DLD1 (cell line): ENCODE data around the gene RPE65.
"Not testable (repeated sequence)": the region's sequence is repeated elsewhere in the genome, so short reads cannot be mapped to it uniquely, and the experiment has no call there.

Experiments used
- in situ Hi-C: cut with HindIII; loops from 2 replicates; pipeline ENCODE4 v1.10.0; 2017; ENCODE audit warnings: low sequenced_read_pairs

RPE65 gene

DNA sequence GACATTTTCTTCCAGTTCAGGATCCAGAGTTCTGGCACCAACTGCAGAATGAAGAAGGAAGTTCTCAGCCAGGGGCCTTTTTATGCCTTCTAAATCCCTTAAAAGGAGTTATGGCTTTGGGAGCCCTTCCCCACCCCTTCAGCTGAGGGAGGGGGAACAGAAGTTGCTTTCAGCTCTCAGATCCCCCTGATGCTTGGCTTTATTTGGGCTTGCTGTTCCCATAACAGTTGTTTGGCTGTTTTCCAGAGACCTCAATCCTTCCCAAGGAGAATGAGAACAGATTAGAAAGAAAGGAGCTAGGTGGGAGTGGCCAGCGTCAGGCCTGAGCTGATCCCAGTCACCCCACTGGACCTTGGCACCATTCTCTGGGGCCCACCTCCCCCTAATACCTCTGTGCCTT, at the start of gene RPE65:
Gene RPE65 (minus strand): TSS at position 54 of the 400 bp plus-strand sequence. CDS start 49 bp downstream, at position 5.
- in situ Hi-C loops: no loop called here

DNA sequence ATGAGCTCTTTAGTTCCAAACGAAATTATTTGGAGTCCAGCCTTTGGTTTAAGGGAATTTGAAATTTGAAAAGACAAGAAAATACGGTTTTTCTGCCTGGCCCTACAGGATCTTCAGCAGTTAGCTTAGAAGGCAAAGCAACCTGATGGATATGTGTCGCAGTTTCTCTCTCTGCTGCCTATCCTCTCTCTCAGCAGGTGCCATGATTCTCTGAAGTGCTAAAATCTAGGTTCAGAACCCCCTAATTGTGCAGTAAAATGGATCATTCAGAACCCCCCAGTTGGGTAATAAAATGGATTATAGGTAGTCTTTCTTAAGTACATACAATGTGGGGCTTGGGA, 47.6 kb upstream of the RPE65 start:
- in situ Hi-C loops: no loop called here

DNA sequence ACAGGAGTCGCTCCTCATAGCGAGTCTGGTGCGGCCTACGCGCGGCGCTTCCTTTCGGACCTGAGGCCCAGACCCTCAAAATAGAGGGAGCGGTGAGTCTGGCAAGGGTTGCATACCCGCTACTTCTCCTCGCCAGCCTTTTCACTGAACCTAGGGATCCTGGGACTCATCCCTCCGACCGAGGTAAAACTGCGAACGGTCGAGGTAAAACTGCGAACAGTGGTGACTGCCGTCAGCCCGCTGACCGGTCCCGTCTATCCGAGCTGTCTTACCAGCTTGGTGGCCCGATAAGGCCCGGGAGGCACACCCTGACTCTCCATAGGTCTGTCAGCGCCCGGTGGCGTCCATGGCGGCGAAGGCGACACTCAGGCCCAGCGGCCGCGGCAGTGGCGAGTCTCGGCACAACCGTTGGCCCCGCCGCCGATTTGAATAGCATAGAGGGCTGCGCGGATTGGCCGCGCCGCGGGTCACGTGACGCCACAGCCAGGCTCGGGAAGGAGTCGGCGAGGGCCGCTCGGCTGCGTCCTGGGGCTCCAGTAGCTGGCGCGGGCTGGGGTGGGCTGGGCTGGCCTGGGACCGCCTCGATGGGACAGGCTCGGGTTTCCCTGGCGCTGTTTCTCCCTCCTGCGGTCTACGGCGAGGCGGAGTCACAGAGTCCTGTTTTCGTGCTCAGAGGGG, 47.1 kb upstream of the RPE65 start, which contains the start of gene DEPDC1:
Gene DEPDC1 (minus strand): TSS at position 403 of the 678 bp plus-strand sequence. CDS start 83 bp downstream, at position 320.
- in situ Hi-C loops: no loop called here

DNA sequence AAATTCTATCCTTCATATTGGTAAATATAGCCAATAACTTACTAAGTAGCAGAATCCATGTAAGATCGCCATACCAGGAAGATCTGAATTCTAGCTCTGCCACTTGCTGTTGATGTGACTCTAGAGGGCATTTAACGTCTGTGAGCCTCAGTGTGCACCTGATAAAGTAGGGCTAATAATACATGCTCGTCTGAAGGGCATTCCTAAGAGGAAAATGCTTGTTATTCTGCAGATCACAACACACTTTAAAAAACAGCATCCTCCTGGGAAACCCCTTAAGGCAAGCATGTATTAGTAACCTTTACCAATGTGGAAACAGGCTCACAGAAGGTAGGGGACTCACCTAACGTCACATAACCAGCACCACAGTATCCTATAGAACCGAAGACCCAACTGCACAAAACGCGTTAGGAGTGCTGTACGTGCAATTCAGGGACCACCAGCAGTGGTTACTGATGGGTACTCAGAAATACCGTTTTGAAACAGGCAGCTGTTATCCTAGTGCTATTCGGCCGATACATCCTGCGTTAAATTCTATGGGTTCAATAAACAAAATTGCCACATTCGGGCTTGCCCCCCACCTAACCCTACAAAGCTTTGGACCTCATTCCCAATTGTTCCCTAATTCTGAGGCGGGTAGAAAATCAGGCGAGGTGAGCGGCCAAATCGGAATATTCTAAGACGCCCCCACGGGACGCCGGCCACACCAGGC, 46.4 kb upstream of the RPE65 start:
- in situ Hi-C loops: no loop called here

DNA sequence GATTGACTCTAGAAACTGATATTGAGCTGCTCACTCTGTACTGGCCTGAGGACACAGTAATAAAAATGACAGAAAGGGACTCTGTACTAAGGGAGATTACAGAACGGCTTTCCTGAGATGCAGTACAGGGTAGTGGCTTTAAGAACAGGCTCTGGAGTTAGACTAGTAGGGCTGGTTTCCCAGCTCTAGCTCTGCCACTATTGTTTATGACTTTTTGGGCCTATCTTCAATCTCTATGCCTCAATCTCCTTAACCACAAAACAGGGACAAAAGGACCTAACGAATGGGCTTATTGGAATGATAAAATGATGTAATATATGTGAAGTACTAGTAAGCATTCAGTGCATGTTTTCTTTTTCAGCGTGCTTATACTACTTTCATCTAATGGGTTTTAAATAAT, 45.8 kb upstream of the RPE65 start:
- in situ Hi-C loops: no loop called here

DNA sequence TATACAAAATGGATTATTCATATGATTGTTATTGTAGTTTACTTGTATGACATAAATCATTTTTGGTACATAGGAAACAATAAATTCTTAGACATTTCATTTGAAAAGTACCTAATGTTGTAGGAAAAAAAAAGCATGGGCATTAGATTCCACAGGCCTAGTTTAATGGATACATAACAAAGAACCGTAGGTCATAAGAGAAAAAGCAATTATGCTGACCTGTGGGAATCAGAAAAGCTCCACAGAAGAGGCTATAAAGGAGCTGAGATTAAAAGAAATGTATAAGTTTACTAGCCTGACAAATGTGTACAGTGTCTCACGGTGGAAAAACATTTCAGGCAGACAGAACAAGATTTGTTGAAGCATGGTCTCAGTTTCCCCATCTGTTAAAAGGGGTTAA, 43.4 kb upstream of the RPE65 start:
- in situ Hi-C loops: no loop called here

DNA sequence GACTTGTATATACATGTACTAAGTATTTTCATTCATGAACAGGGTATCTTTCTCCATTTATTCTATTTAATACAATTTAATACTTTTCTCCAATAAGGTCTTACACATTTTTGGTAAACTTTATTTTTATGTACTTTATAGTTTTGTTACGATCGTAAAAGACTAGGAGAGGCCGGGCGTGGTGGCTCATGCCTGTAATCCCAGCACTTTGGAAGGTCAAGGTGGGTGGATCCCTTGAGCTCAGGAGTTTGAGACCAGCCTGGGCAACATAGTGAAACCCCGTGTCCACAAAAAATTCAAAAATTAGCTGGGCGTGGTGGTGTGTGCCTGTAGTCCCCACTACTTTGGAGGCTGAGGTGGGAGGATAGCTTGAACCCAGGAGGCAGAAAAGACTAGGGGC, 42.5 kb upstream of the RPE65 start:
- in situ Hi-C loops: not testable (repeated sequence)

DNA sequence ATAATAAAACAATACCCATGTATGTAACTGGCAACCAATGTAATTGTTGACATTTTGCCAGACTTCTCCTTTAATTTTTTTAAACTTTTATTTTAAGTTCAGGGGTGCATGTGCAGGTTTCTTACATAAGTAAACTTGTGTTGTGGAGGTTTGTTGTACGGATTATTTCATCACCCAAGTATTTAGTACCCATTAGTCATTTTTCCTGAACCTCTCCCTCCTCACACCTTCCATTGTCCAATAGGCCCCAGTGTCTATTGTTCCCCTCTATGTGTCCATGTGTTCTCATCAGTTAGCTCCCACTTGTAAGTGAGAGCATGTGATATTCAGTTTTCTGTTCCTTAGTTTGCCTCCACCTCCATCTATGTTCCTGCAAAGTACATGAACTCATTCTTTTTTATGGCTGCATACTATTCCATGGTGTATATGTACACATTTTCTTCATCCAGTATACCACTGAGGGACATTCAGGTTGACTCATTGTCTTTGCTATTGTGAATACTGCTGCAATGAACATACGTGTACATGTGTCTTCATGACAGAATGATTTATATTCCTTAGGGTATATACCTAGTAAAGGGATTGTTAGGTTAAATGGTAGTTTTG, 40.4 kb upstream of the RPE65 start:
- in situ Hi-C loops: no loop called here

DNA sequence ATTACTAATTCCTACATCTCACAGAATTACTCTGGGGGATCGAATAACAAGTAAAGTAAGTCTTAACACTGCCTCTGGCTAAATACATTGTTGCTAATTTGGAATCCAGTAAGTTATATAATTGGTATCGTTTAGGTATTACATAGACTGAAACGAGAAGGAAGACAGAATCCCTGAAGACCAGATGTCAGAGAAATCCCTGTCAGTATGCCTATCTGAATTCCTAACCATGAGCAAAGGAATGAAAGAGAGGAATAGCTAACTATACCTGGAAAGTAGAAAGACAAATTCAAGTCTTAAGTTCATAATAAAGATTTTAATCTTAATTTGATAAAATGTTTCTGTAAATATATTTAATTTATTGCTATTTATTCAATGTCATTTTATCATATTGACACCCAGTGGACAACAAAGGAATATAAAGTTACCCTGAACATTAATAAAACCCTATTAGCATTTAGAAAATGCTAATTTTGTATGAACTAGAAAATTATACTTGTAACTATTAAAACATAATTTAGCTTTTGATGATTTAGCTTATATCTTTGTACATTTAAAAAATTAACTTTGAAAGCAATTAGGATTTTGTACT, 35.8 kb upstream of the RPE65 start:
- in situ Hi-C loops: no loop called here

DNA sequence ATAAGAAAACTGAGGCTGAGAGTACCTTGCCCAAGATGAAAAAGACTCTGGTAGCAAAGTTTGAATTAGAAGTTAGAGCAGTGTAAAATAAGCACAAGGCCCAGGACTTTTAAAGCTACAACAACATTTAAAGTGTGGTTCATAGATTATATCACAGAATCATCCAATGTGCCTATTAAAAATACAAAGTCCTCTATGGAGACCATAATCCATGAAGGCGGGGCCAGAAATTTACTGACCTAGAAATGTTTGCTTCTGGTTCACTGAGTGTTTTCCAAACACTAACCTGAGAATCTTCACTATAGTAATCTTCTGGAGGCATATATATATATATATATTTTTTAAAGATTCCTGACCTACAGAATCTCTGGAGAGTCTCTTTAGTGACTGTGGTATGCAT, 34.9 kb upstream of the RPE65 start:
- in situ Hi-C loops: no loop called here

DNA sequence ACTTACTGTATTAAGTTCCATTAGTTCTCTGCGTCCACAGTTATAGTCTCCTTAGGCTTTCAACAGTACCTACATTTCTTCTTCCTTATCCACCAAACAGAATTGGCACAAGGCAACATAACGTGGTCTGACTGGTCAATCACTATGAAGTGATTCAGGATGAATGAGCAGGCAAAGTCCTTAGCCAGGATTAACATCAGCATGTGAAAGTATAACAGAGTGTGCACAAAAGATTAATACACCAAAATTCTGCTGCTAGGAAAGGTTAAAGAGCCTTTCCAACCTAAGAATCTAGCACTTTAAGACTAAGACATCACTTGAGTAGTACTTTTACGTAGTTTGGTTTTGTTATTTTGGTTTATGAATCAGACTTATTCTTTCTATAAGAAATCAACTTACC, 31.3 kb upstream of the RPE65 start:
- in situ Hi-C loops: no loop called here

DNA sequence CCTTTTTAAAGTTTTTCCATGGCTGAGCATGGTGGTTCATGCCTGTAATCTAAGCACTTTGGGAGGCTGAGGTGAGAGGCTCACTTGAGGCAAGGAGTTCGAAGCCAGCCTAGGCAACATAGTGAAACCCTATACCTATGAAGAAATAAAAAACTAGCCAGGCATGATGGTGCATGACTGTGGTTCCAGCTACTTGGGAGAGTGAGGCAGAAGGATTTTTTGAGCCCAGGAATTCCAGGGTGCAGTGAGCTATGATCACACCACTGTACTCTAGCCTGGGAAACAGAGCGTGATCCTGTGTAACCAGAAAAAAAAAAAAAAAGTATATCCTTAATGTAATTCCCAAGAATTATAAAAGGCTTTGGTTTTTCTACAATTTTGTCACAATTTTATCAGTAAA, 29.7 kb upstream of the RPE65 start:
- in situ Hi-C loops: no loop called here

DNA sequence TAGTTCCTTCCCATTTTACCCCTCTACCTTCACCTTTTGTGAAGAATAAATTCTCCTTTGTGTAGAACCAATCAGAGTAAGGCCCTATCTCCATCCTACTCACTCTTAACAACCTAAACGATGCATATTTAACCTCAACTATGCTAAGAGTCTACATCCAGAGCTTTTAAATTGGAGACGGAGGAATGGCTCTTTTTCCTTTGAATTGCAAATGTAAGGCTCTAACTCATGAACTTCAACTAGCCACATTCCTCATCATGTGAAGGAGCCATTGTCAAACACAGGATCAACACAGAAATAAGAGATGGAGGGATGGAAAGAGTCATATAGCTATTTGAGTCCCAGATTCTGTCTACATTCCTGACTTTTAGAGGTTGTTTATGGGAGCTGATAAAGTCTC, 28.9 kb upstream of the RPE65 start:
- in situ Hi-C loops: no loop called here

DNA sequence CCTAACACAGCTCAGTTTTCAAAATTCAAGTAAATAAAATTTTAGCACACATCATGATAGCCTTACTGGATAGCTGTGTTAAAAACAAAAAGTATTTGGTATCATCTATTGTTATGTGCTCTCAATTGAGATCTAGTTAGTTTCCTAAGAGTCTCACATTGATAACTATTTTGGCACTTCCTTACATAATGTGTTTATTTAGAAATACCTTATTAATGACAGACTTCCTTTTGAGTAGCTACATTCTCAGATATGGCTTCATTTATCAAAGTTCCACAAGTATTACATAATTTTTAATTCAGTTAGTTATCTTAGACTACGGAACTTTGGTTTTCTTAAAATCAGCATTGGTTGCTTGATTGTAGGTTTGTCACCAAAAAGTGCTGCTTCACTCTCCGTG, 26.9 kb upstream of the RPE65 start:
- in situ Hi-C loops: not testable (repeated sequence)

DNA sequence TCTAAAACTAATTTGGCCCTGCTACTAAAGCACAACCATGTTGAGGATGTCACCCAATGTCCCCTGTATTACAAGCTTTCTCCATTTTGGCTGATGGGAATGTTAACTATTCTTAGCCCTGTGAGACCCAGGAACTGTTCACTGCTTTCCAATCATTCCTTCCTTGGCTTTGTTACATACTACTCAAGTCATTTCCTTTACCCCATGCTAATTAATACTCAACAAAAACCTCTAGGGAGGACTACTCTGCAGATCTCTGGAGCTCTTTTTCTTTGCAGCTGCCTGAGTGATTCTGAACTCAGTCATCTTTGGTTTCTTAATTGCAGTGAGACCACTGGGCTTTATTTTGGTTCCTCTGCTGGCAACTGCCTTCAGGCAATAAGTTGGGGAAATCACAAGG, 23.3 kb upstream of the RPE65 start:
- in situ Hi-C loops: no loop called here

DNA sequence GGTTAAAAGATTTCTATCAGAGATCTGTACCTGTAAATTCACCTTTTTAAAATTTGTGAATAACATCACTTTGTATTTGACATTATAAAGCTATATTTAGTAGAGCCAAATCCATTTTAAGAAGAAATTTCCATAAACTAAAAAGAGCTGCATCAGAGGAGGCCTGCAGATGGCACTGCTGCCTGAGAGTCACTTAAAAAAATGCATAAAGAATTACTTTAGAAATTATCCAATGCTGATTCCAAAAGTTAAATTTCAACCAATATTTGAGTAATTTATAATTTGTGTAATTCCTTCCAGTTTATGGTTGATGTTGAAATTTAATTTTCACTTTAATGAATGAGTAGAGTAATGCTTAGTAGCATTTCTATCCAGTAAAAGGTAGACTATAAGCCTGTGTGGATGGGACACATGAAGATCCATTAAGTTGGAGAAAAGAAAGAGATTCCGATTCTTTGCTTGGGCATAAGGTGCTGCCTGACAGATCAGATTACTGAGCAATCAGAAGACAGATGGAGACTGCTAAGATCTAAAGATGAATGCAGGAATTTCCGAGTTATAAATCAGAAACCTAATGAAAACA, 20.7 kb upstream of the RPE65 start:
- in situ Hi-C loops: no loop called here

DNA sequence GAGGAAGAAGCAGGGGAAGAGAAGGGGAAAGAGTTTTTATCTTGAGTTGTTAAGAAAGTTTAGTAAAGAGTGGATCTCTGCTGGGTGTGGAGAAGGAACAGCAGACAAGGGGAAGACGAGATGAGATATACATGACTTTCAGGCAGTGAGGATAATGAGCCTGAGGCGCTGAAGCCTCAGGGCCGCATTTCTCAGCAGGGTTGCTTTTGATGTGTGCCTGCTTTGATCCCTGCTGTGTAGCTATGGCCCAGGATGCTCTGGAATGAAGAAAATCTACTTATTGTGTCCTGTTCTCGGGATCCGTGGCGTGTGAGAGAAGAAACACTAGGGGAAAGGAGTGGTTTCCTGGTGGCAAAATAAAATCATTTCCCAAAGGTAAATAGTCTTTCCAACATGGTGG, 15.1 kb upstream of the RPE65 start:
- in situ Hi-C loops: no loop called here

DNA sequence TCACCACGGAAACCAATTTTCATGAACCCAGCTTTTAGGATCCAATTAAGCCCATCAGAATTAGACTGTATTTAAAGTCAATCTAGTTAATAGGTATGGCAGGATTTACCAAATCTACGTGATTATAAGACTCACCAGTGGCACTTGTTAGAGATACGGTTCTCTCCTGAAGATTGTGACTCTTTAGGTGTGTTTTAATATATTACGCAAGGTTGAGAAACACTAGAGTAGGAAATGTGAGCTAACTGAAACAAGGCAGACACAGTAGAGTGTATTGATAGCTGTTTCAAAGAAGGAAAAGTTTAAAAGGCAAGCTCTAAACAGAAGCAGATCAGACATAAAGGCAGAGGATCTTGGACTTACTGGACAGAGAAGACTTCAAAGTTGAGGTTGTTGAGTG, 11.2 kb upstream of the RPE65 start:
- in situ Hi-C loops: no loop called here

DNA sequence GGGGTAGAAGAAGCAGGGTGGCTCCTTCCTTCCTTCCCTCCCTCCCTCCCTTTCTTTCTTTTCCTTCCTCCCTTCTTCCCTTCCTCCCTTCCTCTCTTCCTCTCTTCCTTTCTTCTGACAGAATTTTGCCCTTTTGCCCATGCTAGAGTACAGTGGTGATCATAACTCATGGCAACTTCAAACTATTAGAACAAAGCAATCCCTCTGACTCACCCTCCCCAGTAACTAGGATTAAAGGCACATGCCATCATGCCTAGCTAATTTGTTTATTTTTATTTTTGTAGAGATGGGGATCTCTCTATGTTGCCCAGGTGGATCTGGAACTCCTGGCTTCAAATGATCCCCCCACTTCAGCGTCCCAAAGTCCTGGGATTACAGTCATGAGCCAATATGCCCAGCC, 10.0 kb upstream of the RPE65 start:
- in situ Hi-C loops: no loop called here

DNA sequence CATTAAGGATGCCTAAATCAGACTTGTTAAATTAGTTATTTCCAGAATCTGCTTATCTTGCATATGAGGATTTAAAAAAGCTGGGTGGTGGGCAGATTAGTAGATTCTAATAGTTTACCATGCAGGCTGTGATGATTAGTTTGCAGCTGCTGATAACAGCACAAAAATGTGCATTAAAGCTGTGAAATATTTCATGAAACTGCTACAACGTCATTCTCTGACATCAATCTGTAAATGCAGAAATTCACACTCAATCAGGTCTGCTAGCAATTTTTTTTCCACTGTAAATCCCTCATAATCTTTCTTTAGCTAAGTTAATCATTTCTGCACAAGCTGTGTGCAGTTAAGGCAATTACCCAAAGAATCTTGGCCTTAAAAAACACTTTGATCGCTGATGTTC, 9.3 kb upstream of the RPE65 start:
- in situ Hi-C loops: no loop called here

DNA sequence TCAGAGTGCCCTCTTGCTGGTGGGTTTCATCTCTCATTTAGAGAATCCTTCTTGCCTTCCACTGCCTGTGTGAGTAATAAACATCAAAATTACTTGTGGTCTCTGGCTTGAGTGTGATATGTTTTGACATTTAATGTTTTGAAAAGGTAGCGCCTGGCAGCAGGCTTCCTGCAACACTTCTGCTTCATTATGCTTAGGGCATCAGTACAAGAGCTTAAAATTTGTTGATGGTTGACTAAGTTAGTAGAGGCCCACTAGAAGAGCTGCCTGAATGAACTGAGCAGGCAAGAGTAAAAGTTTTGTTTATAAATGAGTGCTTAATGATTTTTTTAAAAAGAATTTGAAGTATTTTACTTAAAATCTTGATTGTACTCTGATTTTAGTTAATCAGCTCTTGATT, 6.4 kb upstream of the RPE65 start:
- in situ Hi-C loops: no loop called here

DNA sequence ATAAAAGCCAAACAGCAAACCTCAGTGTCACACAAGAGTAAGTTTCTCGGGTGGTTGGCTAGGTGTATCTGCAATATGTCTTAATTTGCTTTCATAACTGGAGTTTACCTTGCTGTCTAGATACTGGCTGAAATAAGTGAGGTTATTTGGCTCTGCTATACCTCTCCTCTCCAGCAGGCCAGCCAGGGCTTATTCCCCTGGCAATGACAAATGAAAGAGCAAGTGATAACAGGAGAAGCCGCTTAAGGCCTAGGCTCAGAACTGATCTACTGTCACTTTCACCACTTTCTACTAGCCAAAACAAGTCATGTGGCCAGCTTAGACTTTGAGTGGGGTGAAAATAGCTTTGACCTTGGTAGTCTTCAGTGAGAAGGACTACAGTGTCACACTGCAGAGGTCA, 4.8 kb upstream of the RPE65 start:
- in situ Hi-C loops: no loop called here
